HG02970 (cell line): ENCODE measurements around the gene C8A.

Source experiments
- ATAC-seq: cut with Tn5 transposase; IDR thresholded peaks from one replicate; pipeline ENCODE4 v1.9.1; 2021; ENCODE audit warnings: mild to moderate bottlenecking, moderate library complexity, moderate number of reproducible peaks; ENCODE audit not compliant: unreplicated experiment, low FRiP score

Gene C8A

DNA sequence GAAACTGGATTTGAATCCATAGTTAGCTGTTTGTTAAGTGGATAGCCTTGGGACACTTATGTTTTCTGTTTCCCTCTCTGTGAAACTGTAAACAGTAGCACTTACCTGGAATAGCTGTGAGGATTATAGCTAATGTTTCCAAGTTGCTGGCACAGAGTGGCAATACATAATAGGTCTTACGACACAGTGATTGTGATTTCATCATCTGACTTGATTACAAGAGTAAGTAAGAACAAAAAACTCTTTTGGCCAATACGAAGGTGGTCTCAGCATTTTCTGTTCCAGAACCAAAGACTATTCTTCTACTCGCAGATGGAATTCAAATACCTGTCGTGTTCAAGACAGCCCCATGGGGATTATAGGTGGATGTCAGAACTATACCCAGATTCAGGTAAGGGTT is 109.1 kb downstream of the C8A start:
- no peak for ATAC-seq

DNA sequence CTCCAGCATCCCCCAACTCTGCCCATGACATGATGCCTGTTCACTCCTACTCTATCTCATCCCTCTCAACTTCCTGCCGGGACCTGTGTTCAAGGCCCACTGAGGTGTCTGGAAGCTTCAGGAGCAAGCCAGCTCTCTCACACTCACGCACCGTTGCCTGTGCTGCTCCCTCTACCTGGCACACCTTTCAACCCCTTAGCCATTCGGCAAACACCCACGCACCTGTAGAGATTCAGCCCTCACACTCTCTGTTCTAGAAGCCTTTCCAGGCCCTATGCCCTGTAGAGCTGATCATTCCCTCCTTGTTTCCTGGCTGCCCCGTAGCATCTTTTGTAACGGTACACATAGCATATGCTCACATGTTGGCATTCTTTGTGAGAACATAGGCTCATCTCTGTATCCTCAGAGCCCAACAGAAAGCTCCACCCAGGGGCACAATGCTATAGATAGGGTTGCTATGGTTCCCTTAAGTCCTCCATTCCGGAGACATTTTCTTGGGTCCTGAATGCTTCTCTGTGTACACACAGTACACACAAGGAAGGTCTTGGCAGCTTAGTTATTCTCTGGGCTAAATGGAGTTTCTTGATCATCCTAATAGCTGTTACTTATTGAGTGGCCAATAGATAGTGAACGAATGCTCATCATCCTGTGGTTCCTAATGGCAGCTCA is 109.9 kb downstream of the C8A start:
- no peak for ATAC-seq

DNA sequence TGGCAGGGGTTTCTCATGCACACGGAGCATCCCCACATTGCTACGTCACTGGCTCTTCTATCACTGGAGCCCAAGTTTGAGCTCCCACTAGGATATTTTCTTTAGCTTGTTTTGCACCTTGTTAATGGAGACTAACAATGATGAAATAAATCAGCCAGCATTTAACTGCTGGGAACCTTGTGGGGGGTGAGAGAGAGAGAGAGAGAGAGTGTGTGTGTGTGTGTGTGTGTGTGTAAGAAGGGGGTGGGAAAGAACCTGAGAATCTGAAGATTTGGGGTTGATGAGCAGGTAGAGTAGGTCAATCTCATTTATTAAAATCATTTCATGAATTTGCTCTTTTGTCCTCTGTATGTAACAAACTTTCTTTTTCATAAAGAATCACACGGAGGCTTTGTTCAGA is 110.6 kb downstream of the C8A start:
- no peak for ATAC-seq

DNA sequence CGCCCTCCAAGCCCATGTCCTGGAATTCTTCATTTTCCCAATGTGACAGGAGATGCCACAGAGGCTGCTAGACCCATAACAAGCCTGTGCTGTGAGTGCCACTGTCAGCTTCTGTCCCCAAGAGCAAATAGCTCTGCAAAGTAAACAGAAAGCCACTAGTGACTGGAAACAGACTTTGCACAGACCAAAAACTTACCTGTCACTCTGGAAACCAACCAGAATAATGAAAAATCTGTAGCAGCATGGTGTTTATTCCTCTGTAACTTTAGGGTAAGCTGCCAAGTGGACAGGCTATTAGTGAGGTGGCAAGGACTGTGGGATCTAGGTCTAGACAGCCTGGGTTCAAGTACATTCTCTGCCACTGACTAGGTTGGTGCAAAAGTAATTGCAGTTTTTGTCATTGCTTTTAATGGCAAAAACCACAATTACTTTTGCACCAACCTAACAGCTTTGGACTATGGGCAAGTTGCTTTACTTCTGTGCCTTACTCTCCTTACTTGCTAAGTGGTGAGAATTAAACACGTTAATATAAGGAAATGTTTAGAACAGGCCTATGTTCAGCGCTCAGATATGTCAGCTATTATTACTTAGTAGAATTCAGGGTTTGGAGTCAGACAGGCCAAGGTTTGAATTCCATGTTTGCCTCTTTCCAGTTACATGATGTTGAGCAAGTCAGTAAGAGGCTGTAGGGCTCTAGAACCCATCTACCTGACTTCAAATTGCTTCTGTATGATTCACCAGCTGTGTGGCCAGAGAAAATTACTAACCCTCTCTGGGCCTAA is 111.5 kb downstream of the C8A start, which contains the start of gene C8B:
TSS of gene C8B (minus strand) at position 100 of the 782 bp plus-strand sequence. CDS start at position 33, 67 bp downstream.
- ATAC-seq: no peak

DNA sequence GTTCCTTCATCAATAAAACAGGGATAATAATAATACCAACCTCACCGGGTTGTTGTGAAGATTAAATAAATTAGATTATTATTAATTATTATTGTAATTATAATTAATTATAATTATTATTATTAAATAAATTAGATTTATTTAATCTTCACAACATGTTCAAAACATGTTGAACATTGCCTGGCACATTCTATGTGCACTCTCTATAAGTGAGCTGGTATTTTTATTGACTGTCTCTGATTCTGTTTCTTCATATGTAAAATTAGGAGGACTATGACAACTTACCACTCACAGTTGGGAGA is 112.1 kb downstream of the C8A start:
- ATAC-seq: no peak

DNA sequence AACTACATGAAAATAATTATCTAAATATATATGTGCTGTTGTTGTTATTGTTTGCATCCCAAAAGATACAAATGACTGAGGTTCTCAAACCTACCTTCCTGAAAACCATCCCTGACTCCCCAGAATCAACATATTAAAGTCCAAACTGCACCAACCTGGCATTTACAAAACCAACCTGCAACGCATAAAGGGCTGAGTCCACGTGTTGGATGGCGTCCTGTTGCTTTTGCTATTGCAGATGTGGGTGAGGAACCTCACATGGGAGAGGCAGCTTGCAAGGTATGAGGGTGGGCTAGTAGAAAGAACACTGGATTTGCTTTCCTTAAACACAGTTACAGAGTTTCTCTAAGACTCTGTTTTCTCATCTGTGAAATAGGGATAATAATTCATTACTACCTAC is 112.8 kb downstream of the C8A start:
- no peak for ATAC-seq
